NCI-H1105 treated with DMSO at 0.1 percent for 48 hours (cell line): Measurements from ENCODE around the gene NTRK3.

ENCODE experiments used
- DNase-seq: peaks from one replicate; lab custom pipeline; 2025; lab: John Stamatoyannopoulos, UW

Gene NTRK3

DNA sequence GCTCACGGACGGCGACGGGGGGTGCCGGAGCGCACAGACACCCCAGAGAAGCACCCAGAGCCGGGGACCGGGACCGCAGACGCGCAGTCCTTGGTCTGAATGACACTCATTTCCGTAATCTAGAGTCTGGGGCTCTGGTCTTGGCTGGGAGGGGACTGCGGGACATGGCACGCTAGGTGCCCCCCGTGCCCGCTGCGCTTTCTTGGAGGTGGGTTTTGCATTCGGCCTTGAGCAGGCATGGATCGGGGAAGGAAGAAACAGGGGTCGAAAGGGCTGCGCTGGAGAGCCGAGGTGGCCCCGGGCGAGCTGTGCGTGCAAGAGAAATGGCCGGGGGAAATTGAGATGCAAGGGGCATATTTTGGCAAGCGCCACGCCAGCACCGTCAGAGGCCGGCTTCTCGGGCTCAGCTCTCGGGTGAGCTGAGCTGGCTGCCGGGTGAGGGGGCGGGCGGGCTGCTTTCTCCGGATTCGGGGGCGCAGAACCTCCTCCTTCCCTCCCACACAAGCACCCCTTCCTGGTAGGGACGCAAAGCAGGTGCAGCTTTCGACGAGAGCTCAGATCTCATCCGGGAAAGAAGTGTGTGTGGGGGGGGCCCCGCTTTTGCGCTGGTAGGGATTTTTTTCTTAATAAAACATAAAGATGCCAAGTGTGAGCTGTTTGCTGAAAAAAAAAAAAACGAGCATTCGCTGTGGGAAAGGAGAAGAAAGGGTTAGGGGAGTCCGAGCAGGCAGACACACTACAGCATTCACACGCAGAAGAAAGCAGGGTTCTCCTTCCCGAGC lies 963 bp upstream of the NTRK3 start:
- DNase-seq, result no peak

DNA sequence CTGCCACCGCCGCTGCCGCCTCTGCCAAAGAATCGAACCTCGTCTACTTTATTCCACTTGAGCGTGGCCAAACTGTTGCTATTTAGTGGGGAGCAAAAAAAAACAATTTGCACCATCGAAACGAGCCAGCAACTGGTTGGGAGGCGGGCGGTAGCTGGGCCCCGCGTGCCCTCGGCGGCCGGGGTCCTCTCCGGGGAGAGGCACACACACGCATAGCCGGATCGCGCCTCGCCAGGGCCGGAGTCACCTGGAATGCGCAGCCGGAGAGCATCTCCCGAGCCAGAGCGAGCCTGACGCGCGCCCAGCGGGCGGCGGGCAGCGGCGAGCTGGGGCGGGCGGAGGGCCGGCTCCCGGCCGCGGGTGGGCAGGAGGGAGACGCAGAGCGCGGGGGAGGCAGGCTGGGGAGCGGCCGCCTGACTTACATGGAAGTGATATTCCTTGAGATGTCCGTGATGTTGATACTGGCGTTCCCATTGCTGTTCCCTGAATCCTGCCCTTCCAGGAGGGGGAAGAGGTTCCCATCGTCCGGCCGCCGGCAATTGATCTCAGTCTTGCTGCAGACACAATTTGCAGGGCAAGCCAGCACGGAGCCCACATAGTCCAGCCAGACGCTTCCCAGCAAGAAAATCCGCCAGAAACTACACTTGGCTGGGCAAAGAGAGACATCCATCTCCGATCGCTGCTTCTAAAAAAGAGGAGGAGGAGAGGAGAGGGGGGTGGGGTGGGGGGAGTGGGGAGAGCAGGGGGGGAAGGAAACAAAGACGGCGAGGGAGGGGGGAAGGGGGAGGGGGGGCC lies 858 bp downstream of the NTRK3 start:
- peak; percentile 28 for DNase-seq

DNA sequence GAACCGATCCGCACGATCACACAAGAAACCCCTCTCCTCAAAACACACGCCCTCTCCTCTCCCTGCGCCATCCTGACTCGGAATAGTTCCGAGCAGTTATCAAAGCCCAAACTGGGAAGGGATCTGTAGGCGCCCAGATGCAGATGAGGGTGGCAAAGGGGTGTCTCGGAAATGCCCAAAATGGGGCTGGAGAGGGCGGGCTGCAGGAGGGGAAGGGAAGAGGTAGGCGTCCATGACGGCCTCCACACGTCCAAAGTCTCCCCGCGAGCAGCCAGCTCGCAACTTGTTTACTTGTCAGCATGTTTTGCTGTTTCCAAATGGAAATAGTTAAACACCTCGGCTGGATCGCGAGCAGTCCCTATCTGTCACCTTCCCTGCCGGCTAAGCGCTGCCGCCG lies 1.5 kb downstream of the NTRK3 start:
- no peak for DNase-seq

DNA sequence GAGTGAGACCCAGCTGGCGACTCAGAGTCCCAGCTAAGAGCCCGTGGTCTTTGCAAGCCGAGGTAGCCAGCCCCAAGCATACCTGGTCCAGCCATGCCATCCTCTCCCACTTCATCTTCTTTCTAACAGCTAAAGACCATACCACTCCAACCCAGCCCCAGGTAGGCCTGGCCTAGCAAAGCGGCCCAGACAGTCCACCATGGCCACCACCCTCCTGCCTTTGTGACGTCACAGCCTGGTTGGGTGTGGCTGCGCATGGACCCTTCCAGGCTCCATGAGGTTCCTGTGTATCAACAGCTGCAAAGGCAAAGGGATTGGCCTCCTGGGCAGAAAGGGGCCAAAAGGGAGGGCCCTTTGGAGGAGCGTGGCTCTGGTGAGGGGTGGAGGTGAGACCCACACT lies 4.1 kb downstream of the NTRK3 start:
- DNase-seq, result no peak

DNA sequence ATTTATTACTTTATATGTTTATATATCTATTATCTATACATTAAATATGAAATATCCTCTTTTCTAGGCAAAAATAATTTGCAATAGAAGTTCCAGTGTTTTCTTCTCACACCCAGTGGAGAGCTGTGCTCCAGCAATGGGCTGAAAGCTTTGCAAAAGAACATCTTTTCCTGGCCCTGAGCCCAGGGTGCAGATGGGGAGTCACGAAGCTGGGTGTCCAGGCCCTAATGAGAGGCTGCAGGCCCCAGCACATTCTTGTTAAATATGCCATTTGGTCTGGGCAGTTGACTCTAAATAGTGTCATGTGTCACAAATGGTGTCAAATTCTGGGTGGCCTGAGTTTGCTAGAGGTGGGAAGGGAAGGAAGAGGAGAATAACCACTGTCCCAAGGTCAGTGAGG lies 5.7 kb downstream of the NTRK3 start:
- no peak for DNase-seq

DNA sequence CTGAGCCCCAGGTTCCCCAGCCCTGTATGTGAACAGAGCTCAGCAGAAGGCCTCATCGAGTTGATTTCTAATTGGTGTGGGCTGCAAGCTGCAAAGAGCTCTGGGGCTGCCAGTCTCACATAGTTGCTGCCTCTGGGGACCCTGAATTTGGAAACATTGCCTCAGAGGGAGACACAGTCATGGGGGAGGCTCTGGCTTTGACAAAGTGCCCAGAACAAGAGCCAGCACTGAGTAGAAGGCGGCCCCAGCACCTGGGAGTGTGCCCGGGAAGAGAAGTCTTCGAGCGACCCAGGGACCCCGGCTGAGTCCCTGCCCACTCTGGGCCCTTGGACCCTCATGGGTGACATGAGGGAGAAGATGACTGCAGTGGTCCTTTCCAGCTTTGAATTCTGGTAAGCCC lies 7.3 kb downstream of the NTRK3 start:
- DNase-seq, result no peak

DNA sequence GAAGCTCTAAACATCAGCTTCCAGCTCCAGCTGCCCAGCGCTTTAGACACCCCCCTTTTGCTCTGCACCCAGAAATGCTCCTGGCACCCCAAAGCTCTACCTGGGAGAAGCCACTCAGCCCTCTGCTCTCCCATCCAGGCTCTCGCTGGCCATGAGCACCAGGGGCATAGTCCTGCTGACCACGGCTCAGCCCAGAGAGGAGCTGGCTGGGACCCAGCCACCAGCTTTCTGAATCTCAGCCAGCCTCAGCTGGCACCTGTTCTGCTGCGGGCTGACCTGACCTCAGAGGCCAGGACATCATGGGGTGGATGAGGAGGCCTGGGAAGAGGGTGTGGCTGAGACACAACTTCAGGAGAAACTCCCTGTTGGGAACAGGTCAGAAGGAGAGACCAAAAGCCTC lies 8.6 kb downstream of the NTRK3 start:
- no peak for DNase-seq

DNA sequence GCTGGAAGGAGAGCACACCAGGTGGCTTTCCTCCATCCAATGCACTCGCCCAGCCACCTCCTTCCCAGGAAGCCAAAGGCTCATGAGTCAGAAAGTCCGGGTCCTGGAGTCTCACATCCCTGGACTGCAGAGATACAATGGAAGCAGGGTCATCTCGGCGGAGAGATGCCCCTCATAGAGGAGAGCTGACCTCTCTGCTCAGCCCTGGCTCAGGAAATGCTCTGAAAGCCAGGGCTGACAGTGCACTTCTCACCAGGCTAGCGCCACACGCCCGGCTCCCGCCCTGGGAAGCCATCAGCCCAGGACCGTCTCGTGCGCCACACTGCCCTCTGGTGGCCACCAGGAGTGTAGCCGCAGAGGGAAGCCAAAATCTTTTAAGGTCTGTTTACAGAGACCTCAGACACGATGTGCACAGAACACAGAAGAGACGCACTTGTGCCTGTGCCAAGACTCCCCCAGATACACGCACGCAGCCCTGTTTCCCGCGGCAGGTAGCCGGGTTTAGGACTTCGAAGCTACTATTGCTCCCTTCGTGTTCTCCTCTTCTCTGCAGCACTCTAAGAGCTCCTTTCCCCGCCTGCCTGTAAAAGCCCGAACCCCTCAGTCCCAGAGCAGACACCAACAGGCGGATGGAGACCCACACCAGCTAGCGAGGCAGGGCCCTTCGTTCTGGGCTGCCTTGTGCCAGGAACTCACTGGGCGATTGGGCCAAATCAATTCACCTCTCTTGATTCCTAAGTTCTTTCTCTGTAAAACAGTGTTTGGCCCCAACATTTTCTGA lies 9.7 kb downstream of the NTRK3 start:
- DNase-seq, result peak; percentile 53

DNA sequence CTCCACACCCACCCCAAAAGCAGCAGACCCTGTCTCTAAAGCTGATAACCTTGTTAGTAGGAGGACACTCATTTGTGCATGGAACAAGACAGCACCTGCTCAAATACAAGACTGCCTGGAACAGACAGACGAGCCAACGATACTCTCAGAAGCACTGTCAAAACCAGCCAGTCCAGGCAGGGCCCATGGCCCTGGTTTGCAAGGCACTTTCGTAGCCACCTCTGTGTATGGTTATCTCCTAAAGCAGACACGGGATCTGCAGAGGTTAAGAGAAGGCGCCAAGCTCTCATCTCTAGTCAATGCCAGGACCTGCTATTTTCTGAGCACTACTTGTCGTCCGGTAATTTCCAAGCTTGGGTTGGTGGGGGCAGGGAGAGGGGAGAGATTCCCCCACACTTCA lies 10.5 kb downstream of the NTRK3 start:
- DNase-seq, result no peak

DNA sequence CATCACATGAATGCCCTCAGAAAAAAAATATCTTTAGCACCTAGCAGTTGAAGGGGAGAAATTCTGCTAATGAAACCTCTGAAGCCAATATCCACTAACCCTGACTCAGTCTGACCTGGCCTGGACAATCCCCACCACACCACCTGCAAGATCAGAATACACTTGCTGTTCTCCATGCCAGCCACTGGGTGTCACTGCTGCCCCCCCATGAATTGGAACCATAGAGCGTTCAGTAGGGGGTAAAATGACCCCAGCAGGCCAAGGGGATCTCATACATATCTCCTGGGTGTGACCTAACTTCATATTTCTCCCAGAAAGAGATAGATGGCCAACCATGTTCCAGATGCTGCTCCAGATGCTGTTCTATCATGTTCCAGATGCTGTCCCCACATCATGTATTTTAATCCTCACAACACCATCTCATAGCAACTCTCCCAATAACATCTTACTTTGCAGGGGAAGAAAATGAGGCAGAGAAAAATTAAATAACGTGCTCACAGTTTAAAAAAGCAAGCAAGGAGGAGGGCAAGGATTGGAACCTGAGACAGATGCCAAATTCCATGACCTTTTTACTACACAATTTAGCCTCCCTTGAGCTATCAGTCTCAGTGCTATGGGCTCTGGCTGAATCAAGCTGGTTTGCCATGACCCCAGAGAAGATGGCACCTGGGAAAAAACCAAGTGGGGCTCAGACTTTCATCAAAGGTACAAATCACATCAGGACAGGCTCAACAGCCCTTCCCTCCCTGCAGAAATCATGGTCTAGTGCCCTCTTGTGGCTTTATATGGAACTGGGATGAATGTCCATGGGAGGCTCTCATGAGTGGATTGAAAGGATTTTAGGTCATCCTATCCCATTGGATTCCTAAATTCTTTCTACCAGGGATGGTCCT lies 12.4 kb downstream of the NTRK3 start:
- no peak for DNase-seq

DNA sequence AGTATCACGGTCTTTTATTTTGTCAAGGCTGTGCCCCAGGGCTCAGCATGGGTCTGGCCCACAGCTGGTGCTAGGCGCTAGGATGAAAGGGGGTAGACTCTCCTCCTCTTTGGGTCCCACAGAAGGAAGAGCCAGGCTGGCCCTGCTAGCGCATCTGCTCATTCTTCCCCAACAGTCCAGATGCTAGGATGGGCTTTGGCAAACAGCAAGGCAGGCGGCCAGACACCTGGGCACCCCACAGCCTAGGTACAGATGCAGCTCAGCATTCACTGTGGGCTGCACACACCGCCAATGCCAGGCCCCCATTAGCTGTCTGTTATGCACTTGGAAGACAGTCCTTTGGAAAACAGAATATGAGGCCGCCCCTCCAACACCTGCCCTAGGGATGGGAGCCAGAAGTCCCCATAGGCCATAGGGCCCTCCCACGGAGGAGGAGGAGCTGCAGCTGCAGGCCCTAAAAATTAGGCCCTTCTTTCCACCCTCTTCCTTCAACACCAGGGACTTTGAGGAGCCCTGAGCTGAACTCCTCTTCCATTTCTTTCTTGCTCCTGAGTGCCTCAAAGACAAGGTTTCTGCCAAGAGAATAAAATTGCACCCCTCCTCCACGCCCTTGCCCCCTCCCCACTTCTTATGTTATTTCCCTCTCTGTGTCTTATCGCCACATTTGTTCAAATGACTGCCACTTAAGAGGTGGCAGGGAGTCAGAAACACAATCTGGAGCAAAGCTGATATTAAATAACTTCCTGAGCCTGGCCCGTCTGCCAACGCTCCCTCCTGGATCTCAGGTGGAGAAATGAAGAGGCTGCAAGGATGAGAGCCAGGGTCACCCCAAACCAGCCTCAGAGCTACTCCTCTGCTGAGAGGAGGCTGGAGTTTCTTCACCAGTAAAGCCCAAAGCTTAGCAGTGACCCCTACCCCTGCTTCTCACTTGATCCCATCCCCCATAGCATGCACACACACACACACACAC lies 13.7 kb downstream of the NTRK3 start:
- DNase-seq, result no peak

DNA sequence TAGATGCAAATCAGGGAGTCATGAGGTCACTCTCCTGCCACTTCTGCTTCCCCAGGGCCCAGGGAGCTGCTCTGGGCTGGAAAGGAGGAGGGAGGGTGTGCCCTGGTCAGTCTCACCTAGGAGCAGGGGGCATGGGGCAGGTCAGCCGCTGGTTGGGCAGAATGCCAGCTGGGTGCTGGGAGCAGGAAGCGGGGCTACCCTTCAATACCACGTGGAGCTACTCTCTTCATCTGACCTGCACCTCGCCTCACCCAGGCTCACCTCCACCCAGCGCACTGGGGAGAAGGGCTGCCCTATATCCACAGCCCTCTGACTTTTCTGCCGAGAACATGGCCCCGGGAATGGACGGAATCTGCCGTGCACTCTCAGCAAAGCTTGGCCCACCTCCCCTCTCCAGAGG lies 15.1 kb downstream of the NTRK3 start:
- DNase-seq, result no peak

DNA sequence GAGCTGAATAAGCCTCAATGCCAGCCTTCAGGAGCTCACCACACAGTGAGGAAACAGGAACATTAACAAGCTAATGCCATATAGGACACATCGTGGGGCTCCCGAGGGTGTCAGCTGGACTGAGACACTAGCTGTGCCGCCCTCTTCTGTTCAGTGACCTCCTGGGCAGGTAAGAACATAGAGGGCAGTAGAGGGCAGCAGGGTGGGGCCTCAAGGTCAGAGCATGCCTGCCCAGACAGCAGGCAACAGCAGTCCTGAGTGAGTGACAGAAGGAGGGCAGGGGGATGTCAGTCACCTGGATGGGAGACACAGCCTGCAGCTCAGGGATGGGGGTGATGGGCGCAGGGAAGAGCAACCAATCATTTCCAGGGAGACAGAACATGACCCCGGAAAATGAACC lies 15.5 kb downstream of the NTRK3 start:
- no peak for DNase-seq

DNA sequence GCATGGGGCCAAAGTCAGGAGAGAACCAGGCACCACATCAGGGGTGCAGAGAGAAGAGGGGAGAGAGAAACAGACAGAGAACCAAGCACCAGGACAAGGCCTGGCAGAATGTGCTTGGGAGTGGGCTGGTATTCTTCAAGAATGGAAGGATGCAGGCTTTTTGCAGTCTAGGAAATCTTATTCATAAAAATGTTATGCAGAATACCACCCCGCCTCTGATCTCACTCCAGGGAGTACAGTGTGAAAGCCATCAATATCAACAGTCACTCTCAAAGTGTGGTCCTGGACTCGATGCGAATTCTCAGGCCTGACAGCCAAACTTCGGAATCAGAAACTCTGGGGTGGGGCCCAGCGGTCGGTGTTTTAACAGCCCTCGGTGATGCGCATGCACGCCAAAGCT lies 16.9 kb downstream of the NTRK3 start:
- no peak for DNase-seq

DNA sequence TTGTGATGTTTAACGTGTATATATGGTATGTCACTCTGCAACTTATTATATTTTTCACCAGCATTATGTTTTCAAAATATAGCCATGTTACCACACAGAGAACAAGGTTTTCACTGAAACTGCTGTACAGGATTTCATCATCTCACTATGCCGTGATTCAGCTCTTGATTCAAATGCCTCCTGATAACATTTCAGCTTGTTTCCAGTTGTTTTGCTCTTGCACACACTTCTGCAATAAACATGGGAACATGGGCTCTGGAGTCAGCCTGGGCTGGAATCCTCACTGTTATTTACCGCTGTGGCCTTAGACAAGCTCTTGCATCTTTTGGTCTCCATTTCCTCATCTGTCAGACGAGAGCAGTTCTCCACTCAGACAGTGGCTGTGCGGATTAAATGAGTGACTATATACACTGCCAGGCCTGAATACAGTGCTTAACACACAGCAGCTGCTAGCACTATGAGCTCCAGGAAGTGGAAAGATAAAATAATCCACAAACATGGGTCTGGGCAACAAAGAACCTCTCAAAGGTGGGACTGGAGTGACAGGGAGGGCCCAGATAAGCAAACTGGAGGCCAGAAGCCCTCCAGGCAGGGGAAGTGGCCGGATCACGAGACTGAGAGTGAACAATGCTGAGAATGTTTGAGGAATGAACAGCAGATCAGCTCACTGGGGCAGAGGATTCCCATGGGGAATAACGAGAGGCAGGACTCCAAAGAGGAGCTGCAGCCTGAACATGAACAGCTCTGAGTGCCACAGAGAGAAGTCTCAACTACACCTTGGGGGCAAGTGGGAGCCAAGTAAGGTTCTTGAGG lies 17.7 kb downstream of the NTRK3 start:
- no peak for DNase-seq

DNA sequence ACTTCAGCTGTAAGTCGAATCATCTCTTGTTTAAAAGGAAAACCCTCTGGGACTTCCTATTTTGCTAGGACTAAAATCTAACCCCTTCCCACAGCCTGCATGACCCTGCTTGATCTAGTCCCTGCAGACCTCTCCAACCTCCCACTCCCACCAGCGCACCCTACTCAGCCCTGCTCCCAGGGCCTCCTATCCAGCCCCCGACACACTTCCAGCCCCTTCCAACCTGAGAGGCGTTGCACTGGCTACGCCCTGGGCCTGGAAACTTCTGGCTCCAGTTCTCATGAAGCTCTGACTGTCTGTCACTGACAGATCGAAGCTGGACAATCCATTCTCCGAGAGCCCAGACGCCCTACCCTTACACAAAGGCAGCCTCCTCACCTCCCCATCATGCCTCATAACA lies 21.8 kb downstream of the NTRK3 start:
- no peak for DNase-seq

DNA sequence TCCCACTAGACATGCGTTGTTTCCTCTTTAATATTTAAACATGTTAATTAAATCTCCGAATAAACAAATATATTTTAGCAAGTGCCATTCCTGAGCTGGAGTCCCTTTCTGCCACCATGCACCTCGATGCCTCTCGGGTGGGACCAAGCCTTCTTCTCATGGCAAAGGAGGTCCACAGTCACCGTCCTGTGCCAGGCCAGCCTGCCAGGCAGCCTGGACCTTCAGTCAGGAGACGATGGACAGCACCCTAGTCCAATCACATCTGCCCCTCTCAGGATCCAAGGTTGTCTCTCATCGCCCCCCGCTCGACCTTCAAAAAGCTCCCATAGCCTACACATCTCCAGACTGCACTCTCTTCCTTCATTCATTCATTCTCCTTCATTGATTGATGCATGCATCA lies 22.6 kb downstream of the NTRK3 start:
- no peak for DNase-seq

DNA sequence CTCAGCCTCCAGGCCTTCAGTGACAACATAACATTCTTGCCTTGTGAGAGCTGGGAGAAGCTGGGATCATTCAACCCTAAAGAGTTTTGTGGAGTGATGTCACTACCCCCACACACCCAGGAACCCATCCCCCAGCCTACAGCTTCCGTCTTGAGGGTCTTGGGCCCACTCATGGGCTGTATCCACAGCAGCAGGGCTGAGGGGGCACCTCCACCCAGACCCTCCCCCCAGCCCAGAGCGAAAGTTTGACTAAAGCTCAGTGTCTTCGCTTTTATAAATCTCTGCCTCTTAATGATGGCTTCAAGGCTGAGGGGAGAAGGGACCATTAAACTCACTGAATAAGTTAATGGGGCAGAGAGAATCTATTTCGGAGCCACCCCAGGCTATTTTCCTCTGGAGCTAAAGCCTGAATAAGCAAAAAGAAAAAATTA lies 23.8 kb downstream of the NTRK3 start:
- no peak for DNase-seq

DNA sequence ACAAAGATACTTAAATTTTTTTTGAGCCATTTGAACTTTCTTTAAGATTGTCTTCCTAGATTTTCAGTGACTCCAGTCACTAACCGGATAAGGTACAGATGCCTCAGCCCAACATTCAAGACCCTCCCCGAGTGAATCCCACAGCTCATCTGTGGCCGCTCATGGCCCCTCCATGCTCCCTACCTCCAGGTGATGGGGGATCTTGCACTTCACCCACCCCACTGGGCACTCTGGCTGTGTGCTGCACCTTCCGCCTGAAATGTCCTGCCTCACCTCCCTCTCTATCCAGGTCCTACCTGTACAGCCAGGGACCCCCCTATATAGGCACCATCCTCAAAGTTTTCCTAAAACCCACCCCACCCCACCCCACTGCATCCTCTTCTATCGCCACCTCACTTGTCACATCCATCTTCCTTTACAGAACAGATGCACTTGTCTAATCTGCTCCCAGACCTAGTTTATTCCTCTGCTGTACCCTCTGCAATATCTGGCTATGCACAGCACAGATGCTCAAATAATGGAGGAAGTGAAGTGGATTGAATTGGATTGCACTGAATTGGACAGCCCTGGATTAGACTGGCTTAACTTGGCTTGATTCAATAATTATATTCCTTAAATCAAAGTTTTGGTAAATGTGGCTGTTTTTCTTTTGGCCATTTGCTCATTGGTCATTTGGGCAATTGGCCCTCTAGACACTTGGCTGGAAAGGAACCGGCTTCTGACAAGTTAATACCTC lies 24.5 kb downstream of the NTRK3 start:
- DNase-seq, result no peak
